GM19468 (cell line): Measurements from ENCODE around the gene NHLRC2.

Experiments used
- ATAC-seq: cut with Tn5 transposase; IDR thresholded peaks from one replicate; pipeline ENCODE4 v1.9.1; 2021; ENCODE audit warnings: mild to moderate bottlenecking, moderate library complexity, moderate number of reproducible peaks; ENCODE audit not compliant: unreplicated experiment; ENCODE audit errors: extremely low read depth

The NHLRC2 gene

DNA sequence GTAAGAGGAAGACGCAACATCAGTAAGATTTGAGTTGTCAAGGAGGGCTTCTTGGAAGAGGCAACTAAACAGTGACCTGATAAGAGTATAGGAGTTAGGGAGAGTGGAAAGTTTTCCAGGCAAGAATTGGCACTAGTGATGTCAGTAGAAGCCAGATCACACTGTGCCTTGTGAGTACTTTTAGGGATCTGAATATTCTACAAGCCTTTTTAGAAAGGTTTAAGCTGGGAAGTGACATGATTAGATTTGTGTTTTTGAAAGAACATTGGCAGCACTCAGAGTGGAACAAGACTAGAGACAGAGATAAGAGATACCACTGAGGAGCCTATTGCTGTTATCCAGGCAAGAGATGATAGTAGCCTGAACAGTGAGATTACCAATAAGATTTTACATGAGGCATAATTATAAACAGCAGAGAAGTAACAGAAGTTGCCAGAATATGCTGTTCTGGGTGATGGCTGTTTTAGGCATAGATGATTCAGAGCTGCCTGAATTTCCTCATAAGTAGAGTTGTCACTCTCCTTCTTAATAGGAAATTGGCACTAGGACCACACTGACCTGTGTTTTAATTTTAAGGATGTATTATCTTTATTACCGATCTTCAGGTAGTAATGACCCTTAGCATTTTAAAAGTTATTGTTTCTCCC is 45.6 kb downstream of the NHLRC2 start:
- ATAC-seq, result no peak

DNA sequence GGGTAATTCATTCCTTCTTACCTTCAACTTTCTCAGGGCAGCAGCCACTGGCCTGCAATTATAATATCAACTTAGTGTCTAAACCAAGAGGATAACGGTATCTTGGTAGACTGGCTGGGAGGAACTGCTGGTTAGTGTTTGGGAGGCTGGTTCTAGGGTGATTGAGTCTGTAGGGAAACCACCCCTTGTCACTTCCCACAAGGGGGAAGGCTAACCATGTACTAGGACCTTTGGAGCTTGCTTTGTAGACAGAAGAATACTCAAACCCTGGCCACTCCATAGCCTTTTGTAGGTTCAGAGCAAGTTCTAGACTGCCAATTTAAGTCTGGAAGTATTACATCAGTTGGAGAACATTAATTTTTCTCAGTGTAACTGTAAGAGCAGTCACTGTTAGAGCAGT is 51.3 kb downstream of the NHLRC2 start:
- ATAC-seq, result no peak

DNA sequence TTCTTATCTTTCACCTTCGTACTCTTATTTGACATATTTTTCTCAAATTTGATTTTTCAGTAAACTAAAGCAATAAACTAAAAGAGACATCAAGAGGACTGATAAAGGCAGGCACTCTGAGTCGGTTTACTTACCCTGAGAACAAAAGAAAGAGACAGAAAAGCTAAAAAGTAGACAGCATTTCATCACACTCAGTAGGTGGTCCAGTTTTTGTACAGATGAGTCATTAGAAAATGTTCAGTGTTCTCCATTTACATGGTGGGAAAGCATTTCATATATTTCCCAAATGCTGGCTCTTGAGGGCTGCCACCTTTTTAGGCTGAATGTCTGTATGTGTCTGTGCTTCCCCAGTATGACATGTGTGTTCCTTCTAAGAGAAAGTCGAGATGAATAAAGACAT is 52.7 kb downstream of the NHLRC2 start:
- no peak for ATAC-seq

DNA sequence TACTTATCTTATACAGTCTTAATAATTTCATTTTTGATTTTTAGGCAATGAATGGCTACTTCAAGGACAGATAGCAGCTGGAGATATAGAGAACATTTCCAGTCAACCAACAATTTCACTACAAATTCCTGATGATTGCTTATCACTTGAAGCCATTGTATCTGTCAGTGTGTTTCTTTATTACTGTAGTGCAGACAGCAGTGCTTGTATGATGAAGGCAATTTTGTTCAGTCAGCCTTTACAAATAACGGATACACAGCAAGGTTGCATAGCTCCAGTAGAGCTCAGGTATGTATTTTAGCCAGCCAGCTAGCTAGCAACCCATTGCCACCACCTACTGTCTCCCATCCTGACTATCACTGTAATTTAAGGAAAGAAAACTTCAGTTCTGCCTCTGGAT is 53.8 kb downstream of the NHLRC2 start:
- no peak for ATAC-seq

DNA sequence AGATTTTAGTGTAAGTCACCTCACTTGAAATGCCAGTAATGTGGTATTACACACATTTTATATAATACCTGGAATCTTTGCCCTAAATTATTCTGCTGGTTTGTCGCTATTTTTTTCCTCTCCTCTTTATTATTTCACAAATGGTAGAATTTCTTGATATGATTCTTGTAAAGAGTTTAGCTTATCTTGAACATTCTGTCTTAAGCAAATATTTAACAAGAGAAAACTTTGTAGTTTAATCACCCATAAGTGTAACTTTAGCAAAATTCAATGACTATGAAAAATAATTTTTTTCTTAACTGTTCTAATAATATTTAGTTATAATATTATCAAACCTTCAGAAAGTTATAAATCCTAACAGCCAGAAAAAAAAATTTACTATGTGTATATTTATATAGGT is 56.7 kb downstream of the NHLRC2 start:
- no peak for ATAC-seq

DNA sequence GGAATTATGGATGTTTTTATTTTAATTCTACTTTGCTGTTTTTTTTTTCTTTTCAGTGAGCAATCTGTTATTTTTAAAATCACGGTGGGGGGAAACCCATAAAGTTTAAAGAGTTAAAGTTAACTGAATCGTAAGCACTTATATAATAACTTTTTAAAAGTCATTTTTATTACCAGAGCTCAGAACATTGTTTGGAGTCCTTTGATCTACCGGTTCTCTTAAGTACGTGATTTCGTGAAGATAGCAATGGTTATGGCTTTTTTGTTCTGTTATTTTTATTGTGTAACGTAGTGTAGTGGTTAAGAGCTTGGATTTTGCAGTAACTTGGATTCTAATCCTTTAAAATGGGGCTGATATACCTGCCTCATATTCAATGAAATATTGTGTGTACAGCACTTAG is 57.4 kb downstream of the NHLRC2 start:
- ATAC-seq, result no peak

DNA sequence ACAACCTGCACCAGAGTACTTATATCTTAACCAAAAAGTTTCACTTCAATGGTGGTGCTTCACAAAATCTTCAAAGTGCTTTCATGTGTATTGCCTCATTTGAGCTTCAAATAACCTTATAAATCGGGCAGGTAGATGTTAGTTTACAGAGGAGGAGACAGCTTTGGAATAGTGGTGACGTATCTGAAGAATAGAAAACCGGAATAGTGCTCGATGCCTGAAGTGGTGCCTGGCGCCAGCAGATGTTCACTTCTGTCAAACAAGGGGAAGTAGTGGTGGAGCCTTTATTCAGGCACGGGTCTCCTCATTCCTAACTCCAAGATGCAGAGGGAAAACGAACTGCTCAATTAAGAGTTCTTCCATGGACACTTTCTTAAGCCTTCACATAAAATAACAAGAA is 58.1 kb downstream of the NHLRC2 start:
- ATAC-seq, result no peak

DNA sequence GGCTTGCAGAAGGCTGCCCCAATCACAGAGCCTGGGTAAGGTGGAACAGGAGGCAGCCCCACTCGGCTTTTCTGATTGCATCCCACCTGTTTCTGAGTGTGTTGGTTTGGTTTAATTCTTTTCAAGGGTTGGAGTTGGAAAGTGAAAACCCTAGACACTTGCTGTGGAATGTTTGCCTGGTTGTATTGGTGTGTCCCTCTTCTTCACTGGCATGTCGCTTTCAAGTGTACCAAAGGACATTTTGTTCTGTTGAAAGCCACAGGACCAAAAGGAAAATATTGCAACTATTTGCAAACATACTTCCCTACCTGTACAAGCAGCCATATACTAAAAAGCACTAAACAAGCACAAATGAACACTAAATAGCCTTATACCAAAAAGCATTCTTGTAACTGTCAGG is 60.5 kb downstream of the NHLRC2 start:
- ATAC-seq, result no peak

DNA sequence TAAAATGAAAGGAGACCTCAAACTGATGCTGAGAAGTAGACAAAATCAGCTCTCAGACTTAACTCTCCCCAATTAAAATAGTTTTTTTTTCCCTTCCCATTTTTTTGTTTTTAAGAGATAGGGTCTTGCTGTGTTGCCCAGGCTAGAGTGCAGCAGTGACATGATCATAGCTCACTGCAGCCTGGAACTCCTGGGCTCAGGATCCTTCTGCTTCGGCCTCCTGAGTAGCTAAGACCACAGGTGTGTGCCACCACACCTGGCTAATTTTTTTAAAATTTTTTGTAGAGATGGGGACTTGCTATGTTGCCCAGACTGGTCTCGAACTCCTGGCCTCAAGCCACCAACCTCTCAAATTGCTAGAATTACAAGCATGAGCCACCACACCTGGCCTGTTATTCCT is 61.1 kb downstream of the NHLRC2 start:
- no peak for ATAC-seq

DNA sequence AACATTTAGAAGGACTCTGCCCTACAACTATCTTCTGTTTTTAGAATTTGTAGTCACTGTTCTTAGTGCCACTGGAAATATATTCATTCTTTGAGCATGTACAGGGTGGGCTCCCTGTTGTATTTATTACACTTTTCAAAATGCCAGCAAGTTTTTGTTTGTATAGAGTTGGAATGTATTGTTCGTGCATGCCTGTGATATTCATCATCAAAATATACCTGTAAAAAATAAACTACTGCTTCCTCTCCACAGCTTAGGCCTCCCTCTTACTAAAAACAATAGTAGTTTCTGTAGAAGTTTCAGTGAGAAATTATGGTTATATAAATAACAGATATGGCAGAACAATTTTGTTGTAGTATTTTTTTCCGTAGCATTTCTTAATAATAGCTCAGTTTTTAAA is 61.6 kb downstream of the NHLRC2 start:
- no peak for ATAC-seq

DNA sequence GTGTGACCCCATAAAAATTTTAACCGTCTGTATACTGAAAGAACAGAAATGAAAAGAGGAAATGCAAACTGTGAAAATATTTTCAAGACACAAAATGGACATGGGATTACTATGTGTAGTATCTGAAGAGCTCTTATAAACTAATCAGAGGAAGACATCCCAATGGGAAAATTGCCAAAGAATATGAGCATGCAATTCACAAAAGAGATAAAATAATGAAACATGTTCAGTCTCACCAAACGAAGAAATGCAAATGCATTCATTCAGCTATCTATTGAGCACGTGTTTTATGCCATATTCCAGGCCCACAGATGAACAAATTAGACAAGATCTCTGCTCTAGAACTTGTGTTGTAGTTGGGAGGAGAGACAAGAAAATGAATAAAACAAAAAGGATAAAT is 63.2 kb downstream of the NHLRC2 start:
- no peak for ATAC-seq

DNA sequence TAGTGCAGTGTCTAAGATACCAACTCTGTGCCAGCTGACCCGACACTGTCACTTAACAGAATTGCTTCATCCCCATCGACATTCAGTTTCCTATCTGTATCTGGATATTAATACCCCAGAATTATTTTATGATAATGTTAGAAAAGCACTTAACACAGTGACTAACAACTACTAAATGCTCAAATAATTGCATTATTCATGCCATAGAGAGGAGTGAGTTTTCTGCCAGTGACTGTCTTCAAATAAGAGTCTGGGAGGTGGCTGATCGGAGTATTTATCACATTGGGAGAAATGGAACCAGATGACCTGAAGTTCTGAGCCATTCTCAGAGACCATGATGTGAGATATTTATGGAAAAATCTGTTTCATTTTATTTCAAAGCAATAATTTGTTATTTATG is 65.7 kb downstream of the NHLRC2 start:
- no peak for ATAC-seq

DNA sequence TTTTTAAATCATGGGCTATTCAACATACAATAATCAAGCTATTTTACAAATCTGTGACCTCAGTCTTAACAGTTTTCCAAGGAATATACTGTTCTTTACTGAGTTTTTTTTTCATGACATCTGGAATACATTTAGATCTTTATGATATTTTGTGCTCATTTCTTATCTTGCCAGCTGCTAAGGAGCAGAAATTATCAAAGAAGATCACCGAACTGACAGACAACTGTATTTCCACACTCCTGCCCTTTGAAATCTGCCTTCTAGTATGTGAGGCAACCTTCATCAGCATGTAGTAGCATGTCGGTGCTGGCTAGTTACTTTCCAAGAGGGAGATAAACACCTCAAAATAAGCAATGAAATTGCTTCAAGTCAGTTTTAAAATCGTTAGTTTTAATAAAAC is 66.4 kb downstream of the NHLRC2 start:
- ATAC-seq, result no peak

DNA sequence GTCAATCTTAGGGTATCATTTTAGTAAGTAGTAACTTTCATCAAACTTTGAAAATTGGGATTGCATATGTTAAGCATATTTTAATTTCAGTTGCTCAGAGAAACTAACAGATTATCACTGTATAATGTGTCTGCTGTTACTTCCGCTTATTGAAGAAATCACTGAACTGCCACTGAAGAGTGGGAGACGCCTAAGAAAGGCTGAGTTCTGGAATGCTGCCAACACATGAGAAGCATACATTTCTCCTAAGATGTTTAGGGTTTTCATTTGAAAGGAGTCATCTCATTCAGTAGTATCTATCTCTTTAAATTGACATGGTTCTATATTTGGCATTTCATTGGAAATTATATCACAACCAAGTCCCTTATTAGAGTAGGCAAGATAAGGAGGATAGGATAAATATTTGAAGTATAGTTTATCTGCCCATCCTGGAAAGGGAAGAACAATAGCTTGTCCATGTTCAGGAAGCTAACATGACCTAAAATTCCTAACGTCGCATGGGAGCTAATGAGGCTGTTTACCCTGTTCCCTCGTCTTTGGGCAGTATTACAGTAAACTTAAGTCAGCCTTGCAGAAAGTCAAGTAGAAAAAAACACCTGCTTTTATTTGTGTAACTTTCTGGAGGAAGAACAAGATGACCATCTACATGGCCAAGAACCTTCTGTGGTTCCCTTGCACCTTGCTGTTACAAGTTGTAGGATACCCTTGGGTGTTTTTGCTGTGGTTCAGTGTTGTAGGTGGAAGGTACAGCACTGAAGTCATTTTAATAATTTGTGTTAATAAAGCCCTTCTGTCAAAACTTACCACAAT is 67.3 kb downstream of the NHLRC2 start:
- no peak for ATAC-seq

DNA sequence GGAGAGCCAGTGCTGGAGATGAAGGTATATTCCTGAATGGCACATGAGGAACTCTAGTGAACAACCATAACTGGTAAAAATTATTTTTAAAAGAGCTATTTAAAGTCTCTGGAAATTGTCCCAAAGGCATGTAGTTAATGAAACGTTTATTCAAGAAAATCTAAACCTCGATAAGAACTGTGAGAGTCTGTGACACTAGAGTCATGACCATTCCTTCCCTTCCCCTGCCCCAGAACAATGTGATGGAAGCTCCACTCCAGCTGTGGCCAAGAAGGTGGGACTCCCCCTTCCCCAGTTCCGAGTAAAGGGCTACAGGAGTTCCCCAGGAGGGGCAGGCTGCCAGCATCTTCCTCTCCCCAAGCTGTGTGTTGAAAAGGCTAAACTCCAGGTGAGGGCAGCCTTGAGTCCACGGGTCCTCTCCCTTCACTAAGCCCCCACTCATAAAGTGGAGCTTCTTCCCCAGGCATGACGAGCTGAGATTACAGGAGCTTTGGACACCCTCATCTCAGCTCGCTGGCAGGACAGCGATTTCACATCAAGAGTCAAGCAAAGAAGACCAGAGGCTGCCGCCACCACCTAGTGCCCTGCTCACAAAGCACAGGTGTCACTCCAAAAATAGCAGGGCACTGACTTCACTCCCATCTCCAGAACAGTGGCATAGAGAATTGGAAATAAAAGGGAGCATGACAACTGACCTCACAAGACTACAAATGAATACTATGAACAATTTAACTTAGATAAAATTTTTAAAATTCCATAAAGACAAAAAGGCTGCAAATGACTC is 68.5 kb downstream of the NHLRC2 start:
- ATAC-seq, result no peak

DNA sequence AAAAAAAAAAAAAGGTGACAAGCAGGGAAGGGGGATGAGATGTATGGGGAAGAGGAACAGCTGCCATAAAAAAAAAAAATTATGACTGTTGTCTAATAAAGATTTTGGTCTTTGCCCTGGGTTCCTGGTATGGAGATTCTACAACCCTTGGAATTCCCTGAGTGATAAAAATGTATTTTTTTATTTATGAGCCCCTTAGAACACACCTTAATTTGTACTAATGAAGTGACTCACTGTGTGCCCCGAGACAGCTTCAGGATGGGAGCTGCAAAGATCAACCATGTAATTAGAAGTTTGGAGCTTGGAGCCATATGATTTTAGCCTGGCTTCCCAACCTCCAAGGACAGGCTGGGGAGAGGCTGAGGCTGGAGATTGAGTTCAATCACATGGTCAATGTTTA is 69.7 kb downstream of the NHLRC2 start:
- no peak for ATAC-seq

DNA sequence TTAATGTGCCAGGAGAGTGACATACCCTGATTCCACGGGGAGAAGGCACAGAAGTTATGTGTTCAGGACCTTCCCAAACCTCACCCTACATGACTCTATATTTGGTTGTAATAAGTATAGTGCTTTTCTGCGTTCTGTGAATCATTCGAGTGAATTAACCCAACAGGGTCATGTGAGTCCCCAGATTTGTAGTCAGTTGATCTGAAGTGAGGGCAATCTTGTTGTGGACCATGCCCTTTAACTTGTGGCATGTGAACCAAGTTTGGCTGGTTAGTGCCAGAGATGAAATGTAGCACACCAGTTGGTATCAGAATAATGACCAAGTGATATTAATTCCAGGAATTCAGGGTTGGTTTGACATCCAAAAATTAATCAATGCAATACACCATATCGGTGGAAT is 70.2 kb downstream of the NHLRC2 start:
- no peak for ATAC-seq

DNA sequence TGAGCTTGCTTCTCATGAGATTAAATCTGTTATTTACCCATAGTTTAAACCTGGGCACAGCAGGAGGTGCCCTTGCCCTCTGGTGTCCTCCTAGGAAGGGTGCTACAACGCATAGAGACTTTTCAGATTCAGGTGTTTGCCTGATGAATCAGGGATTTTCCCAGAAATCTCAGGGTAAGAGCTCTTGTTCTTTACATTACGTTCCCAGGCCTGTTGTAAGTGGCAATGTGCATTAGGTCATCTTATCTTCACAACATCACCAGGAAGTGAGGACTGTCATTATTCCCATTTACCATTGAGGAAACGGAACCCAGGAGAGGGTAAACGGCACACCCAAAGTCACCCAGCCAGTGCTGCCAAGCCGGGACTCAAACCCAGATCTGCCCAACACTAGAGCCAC is 73.0 kb downstream of the NHLRC2 start:
- ATAC-seq, result no peak

DNA sequence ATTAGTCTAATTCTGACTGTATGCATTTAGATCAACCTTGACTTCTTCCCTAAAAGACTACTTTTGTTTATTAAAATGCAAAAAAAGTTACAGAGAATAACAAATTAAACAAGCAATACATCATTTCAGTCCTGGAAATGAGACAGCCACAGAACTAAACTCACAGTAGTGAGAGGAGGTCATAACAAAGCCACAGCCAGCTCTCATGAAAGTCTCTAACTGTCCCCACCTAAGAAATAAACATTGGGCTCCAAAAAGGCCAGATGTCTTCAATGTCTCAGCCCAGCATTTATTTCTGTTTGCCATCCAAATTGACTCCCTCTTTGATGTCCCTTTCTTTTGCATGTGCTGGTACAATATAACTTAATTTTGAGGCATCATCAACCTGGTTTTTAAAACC is 74.4 kb downstream of the NHLRC2 start:
- no peak for ATAC-seq

DNA sequence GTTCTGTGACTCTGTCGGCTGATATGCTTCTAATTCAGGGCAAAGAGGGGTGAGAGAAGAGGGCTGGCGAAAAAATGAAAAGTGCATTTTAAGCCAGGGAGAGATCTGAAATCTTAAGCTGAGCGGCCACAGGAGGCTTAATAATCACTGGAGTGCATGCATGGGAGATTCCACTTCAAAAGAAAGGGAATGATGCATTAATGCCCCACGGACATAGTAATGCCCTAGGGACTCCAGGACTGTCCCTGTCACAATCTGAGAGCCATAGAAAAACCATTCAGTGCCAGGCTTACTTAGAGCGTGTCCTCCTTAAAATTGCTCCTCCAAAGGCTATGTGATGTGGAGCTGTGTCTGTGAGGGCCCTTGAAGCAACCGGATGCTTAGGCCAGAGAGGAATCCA is 75.1 kb downstream of the NHLRC2 start:
- ATAC-seq, result no peak

DNA sequence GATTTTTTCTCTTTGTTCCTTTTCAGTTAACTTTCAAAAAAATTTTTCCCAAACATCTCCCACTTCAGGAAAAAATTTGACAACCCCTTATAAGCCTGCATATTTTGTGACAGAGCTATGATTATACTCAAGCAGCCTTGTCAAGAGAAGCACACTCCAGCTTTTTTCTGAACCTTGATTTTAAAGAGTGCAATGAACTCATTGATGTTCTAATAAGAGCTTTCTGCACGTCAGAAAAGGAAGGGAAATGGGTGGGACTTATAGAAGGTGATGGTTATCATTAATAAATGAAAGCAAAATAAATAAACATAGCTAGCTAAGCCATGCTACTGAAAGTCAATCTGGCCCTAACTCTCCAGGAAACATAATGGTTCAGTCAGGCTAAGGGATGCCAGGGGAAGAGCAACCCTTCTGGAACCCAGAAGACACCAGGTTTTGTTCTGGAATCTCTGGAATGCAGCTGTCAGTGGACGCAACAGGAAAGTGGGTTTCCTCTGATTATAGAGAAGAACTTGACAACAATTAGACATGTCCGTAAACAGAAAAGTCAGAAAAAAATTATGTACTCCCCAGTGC is 76.1 kb downstream of the NHLRC2 start:
- ATAC-seq, result no peak
